GM23338 (cell line): ENCODE results near the gene VWCE. TPM values are rescaled to one million over a fixed set of nuclear protein-coding genes. Genes with fewer than 3 reads are reported as not detected.

Experiments
- ATAC-seq: fragments of 200-7000 bp; cut with Tn5 transposase; 3 replicates; pipeline ENCODE4 v1.9.1; 2020
- DNase-seq: peaks from one replicate; pipeline ENCODE4 v3.0.0-alpha.2; 2015; ENCODE audit warnings: low spot score
- H2AFZ ChIP-seq: fragments of 200-600 bp; sonication (generic); 2 replicates; pipeline ENCODE4 v1.8.0; 2016; ENCODE audit warnings: antibody characterized with exemption, mild to moderate bottlenecking, moderate library complexity
- H3F3A ChIP-seq: fragments of 200-600 bp; sonication (generic); replicated peaks from 2 replicates; pipeline ENCODE4 v1.8.0; 2017; ENCODE audit warnings: antibody characterized with exemption, mixed run types, low read depth
- H3K27ac ChIP-seq: fragments of 200-600 bp; sonication (generic); 2 replicates; pipeline ENCODE4 v1.6.1; 2016; ENCODE audit warnings: low read depth
- H3K27me3 ChIP-seq: fragments of 200-600 bp; sonication (generic); 2 replicates; pipeline ENCODE4 v1.8.0; 2016; ENCODE audit warnings: mild to moderate bottlenecking, mixed run types, moderate library complexity; ENCODE audit not compliant: insufficient read depth
- H3K36me3 ChIP-seq: fragments of 200-600 bp; sonication (generic); 2 replicates; pipeline ENCODE4 v1.8.0; 2016; ENCODE audit warnings: mild to moderate bottlenecking; ENCODE audit not compliant: insufficient read depth
- H3K4me1 ChIP-seq: fragments of 200-600 bp; sonication (generic); 2 replicates; pipeline ENCODE4 v1.8.0; 2016; ENCODE audit warnings: mild to moderate bottlenecking, moderate library complexity; ENCODE audit not compliant: insufficient read depth
- H3K4me2 ChIP-seq: fragments of 200-600 bp; sonication (generic); 2 replicates; pipeline ENCODE4 v1.7.1; 2017; ENCODE audit warnings: mixed run types
- H3K4me3 ChIP-seq: fragments of 200-600 bp; sonication (generic); 2 replicates; pipeline ENCODE4 v1.6.1; 2016; ENCODE audit warnings: mixed run types
- H3K79me2 ChIP-seq: fragments of 200-600 bp; sonication (generic); replicated peaks from 2 replicates; pipeline ENCODE4 v1.8.0; 2017; ENCODE audit warnings: mild to moderate bottlenecking; ENCODE audit not compliant: insufficient read depth
- H3K9me2 ChIP-seq: fragments of 200-600 bp; sonication (generic); 2 replicates; pipeline ENCODE4 v1.8.0; 2017; ENCODE audit not compliant: insufficient read depth
- H4K20me1 ChIP-seq: fragments of 200-600 bp; sonication (generic); replicated peaks from 2 replicates; pipeline ENCODE4 v1.8.0; 2017; ENCODE audit warnings: mild to moderate bottlenecking; ENCODE audit not compliant: insufficient read depth
- H3K27ac Mint-ChIP-seq: 2 replicates; pipeline ENCODE4 v1.8.0; 2020; ENCODE audit warnings: inconsistent platforms, mild to moderate bottlenecking, moderate library complexity, mixed read lengths
- H3K27me3 Mint-ChIP-seq: 3 replicates; pipeline ENCODE4 v1.8.0; 2022; ENCODE audit warnings: low read depth, mild to moderate bottlenecking, moderate library complexity, mixed read lengths, inconsistent platforms; ENCODE audit not compliant: insufficient read depth, poor library complexity
- H3K36me3 Mint-ChIP-seq: 3 replicates; pipeline ENCODE4 v1.8.0; 2021; ENCODE audit warnings: low read depth, mild to moderate bottlenecking, inconsistent platforms, moderate library complexity, mixed read lengths
- H3K4me1 Mint-ChIP-seq: 3 replicates; pipeline ENCODE4 v1.8.0; 2020; ENCODE audit warnings: mild to moderate bottlenecking, inconsistent platforms, mixed read lengths
- H3K4me3 Mint-ChIP-seq: 3 replicates; pipeline ENCODE4 v1.8.0; 2021; ENCODE audit warnings: moderate library complexity, mild to moderate bottlenecking, inconsistent platforms, mixed read lengths
- H3K9me3 Mint-ChIP-seq: 3 replicates; pipeline ENCODE4 v1.8.0; 2020; ENCODE audit warnings: moderate library complexity, mild to moderate bottlenecking, inconsistent platforms, mixed read lengths
- CREB1 ChIP-seq: fragments of 250-450 bp; sonication (Bioruptor Pico); IDR thresholded peaks from 2 replicates; pipeline ENCODE4 v1.5.0; 2020; ENCODE audit warnings: low read depth, mild to moderate bottlenecking, moderate library complexity
- EZH2 ChIP-seq: fragments of 200-600 bp; sonication (generic); IDR thresholded peaks from one replicate; pipeline ENCODE4 v1.8.0; 2017; ENCODE audit warnings: antibody characterized with exemption, mild to moderate bottlenecking, low read depth; ENCODE audit not compliant: unreplicated experiment
- EZH2phosphoT487 ChIP-seq: fragments of 200-600 bp; sonication (generic); IDR thresholded peaks from one replicate; pipeline ENCODE4 v1.8.1; 2018; ENCODE audit warnings: antibody characterized with exemption; ENCODE audit not compliant: unreplicated experiment
- JUNB ChIP-seq: IDR thresholded peaks from one replicate; pipeline ENCODE4 v1.6.1; 2016; ENCODE audit warnings: antibody characterized with exemption; ENCODE audit not compliant: unreplicated experiment
- NANOG ChIP-seq: IDR thresholded peaks from 2 replicates; pipeline ENCODE4 v1.6.1; 2016; ENCODE audit warnings: antibody characterized with exemption, borderline replicate concordance
- POLR2AphosphoS5 ChIP-seq: IDR thresholded peaks from 2 replicates; pipeline ENCODE4 v1.6.1; 2016; ENCODE audit warnings: antibody characterized with exemption, low read depth
- STAT1 ChIP-seq: IDR thresholded peaks from one replicate; pipeline ENCODE4 v1.6.1; 2016; ENCODE audit warnings: antibody characterized with exemption; ENCODE audit not compliant: unreplicated experiment
- ZNF114 ChIP-seq: fragments of 250-450 bp; sonication (Bioruptor Pico); IDR thresholded peaks from 2 replicates; pipeline ENCODE4 v1.5.0; 2020; ENCODE audit warnings: mild to moderate bottlenecking, moderate library complexity
- ZNF331 ChIP-seq: fragments of 250-450 bp; sonication (Bioruptor Pico); IDR thresholded peaks from 2 replicates; pipeline ENCODE4 v1.5.0; 2020; ENCODE audit warnings: low read depth, mild to moderate bottlenecking, moderate library complexity
- polyA plus RNA-seq: library from polyadenylated mRNA; unstranded; fragments of >200 nt; fragmentation: Nextera tagmentation; extraction: Ambion mirVana; gene quantifications from 2 replicates; pipeline ENCODE4 v1.2.1, GENCODE V29; 2016
- total RNA-seq: library from RNA; depleted of rRNA; stranded (reverse); fragments of >200 nt; shearing (Covaris generic); gene quantifications from 2 replicates; pipeline ENCODE4 v1.2.3, GENCODE V29; 2014
- TF ChIP-seq, protein P1 (sequence below), 2 experiments: fragments of 200-600 bp in 1 of 2; sonication (generic) in 1 of 2; conservative IDR thresholded peaks; 2 replicates each; pipeline versions ENCODE4 v1.5.1 to v1.6.1; 2016 to 2017; ENCODE audit warnings: antibody characterized with exemption in 2 of 2, low read depth in 2 of 2, mild to moderate bottlenecking in 2 of 2, moderate library complexity in 1 of 2
- TF ChIP-seq, protein P2 (sequence below): IDR thresholded peaks from 2 replicates; pipeline ENCODE4 v1.6.1; 2016; ENCODE audit warnings: antibody characterized with exemption
- TF ChIP-seq, protein P3 (sequence below): IDR thresholded peaks from one replicate; pipeline ENCODE4 v1.6.1; 2018; ENCODE audit warnings: antibody characterized with exemption; ENCODE audit not compliant: unreplicated experiment
- TF ChIP-seq, protein P4 (sequence below): fragments of 250-450 bp; sonication (Bioruptor Pico); IDR thresholded peaks from 2 replicates; pipeline ENCODE4 v1.5.0; 2020; ENCODE audit warnings: mild to moderate bottlenecking, moderate library complexity

The VWCE gene
- total and polyA plus RNA-seq, 2 experiments from 2014 or later: 9.9 to 16.9 TPM

DNA sequence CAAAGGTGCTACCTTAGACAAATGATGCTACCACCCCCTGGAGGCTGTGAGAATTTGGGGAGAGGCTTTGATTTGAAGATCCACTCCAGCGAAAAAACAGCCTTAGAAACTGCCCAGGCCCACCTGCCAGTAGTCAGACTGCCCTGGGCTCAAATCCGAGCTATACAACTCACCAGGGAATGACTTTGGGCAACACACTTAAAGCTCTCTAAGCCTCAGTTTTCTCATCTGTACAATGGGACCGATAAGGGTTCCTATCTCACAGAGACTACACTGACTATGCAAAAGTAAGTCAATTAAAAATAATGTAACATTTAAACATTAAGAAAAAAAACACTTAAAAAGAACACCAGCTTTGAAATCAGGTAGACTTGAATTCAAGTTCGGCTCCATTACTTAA, 19.9 kb downstream of the VWCE start:
- no peak overlapping the region for H3K27ac Mint-ChIP-seq
- H3K27me3 Mint-ChIP-seq: peaks cover 5% of the 10 kb centered on the region
- Histone ChIP-seq H3K4me3 (no peak overlapping the region), H3F3A (no peaks in the 10 kb centered on the region), H3K9me2 (no peaks in the 10 kb centered on the region), H3K4me1 (no peaks in the 10 kb centered on the region), H4K20me1 (peaks cover 3% of the 10 kb centered on the region; the same call in 1 of the 2 replicates), H3K27me3 (no peaks in the 10 kb centered on the region), H3K27ac (no peak overlapping the region), H3K4me2 (no peak overlapping the region), H3K79me2 (no peaks in the 10 kb centered on the region), H2AFZ (no peak overlapping the region), H3K36me3 (peaks cover 5% of the 10 kb centered on the region; the same call in 1 of the 2 replicates)
- TF ChIP-seq, protein P1, sequence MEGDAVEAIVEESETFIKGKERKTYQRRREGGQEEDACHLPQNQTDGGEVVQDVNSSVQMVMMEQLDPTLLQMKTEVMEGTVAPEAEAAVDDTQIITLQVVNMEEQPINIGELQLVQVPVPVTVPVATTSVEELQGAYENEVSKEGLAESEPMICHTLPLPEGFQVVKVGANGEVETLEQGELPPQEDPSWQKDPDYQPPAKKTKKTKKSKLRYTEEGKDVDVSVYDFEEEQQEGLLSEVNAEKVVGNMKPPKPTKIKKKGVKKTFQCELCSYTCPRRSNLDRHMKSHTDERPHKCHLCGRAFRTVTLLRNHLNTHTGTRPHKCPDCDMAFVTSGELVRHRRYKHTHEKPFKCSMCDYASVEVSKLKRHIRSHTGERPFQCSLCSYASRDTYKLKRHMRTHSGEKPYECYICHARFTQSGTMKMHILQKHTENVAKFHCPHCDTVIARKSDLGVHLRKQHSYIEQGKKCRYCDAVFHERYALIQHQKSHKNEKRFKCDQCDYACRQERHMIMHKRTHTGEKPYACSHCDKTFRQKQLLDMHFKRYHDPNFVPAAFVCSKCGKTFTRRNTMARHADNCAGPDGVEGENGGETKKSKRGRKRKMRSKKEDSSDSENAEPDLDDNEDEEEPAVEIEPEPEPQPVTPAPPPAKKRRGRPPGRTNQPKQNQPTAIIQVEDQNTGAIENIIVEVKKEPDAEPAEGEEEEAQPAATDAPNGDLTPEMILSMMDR (conservative IDR thresholded peaks at IDR 0.05; ENCODE audit: low read depth in 2 of 2): no peak
- TF ChIP-seq STAT1 (no peak), ZNF114 (CRISPR knock-in tag) (no peak), POLR2AphosphoS5 (no peak), ZNF331 (no peak), NANOG (no peak), CREB1 (CRISPR knock-in tag) (no peak), EZH2 (no peak), EZH2phosphoT487 (no peak), JUNB (no peak)
- TF ChIP-seq, protein P2, sequence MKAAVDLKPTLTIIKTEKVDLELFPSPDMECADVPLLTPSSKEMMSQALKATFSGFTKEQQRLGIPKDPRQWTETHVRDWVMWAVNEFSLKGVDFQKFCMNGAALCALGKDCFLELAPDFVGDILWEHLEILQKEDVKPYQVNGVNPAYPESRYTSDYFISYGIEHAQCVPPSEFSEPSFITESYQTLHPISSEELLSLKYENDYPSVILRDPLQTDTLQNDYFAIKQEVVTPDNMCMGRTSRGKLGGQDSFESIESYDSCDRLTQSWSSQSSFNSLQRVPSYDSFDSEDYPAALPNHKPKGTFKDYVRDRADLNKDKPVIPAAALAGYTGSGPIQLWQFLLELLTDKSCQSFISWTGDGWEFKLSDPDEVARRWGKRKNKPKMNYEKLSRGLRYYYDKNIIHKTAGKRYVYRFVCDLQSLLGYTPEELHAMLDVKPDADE: no peak
- TF ChIP-seq, protein P3, sequence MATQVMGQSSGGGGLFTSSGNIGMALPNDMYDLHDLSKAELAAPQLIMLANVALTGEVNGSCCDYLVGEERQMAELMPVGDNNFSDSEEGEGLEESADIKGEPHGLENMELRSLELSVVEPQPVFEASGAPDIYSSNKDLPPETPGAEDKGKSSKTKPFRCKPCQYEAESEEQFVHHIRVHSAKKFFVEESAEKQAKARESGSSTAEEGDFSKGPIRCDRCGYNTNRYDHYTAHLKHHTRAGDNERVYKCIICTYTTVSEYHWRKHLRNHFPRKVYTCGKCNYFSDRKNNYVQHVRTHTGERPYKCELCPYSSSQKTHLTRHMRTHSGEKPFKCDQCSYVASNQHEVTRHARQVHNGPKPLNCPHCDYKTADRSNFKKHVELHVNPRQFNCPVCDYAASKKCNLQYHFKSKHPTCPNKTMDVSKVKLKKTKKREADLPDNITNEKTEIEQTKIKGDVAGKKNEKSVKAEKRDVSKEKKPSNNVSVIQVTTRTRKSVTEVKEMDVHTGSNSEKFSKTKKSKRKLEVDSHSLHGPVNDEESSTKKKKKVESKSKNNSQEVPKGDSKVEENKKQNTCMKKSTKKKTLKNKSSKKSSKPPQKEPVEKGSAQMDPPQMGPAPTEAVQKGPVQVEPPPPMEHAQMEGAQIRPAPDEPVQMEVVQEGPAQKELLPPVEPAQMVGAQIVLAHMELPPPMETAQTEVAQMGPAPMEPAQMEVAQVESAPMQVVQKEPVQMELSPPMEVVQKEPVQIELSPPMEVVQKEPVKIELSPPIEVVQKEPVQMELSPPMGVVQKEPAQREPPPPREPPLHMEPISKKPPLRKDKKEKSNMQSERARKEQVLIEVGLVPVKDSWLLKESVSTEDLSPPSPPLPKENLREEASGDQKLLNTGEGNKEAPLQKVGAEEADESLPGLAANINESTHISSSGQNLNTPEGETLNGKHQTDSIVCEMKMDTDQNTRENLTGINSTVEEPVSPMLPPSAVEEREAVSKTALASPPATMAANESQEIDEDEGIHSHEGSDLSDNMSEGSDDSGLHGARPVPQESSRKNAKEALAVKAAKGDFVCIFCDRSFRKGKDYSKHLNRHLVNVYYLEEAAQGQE: no peak
- TF ChIP-seq, protein P4, sequence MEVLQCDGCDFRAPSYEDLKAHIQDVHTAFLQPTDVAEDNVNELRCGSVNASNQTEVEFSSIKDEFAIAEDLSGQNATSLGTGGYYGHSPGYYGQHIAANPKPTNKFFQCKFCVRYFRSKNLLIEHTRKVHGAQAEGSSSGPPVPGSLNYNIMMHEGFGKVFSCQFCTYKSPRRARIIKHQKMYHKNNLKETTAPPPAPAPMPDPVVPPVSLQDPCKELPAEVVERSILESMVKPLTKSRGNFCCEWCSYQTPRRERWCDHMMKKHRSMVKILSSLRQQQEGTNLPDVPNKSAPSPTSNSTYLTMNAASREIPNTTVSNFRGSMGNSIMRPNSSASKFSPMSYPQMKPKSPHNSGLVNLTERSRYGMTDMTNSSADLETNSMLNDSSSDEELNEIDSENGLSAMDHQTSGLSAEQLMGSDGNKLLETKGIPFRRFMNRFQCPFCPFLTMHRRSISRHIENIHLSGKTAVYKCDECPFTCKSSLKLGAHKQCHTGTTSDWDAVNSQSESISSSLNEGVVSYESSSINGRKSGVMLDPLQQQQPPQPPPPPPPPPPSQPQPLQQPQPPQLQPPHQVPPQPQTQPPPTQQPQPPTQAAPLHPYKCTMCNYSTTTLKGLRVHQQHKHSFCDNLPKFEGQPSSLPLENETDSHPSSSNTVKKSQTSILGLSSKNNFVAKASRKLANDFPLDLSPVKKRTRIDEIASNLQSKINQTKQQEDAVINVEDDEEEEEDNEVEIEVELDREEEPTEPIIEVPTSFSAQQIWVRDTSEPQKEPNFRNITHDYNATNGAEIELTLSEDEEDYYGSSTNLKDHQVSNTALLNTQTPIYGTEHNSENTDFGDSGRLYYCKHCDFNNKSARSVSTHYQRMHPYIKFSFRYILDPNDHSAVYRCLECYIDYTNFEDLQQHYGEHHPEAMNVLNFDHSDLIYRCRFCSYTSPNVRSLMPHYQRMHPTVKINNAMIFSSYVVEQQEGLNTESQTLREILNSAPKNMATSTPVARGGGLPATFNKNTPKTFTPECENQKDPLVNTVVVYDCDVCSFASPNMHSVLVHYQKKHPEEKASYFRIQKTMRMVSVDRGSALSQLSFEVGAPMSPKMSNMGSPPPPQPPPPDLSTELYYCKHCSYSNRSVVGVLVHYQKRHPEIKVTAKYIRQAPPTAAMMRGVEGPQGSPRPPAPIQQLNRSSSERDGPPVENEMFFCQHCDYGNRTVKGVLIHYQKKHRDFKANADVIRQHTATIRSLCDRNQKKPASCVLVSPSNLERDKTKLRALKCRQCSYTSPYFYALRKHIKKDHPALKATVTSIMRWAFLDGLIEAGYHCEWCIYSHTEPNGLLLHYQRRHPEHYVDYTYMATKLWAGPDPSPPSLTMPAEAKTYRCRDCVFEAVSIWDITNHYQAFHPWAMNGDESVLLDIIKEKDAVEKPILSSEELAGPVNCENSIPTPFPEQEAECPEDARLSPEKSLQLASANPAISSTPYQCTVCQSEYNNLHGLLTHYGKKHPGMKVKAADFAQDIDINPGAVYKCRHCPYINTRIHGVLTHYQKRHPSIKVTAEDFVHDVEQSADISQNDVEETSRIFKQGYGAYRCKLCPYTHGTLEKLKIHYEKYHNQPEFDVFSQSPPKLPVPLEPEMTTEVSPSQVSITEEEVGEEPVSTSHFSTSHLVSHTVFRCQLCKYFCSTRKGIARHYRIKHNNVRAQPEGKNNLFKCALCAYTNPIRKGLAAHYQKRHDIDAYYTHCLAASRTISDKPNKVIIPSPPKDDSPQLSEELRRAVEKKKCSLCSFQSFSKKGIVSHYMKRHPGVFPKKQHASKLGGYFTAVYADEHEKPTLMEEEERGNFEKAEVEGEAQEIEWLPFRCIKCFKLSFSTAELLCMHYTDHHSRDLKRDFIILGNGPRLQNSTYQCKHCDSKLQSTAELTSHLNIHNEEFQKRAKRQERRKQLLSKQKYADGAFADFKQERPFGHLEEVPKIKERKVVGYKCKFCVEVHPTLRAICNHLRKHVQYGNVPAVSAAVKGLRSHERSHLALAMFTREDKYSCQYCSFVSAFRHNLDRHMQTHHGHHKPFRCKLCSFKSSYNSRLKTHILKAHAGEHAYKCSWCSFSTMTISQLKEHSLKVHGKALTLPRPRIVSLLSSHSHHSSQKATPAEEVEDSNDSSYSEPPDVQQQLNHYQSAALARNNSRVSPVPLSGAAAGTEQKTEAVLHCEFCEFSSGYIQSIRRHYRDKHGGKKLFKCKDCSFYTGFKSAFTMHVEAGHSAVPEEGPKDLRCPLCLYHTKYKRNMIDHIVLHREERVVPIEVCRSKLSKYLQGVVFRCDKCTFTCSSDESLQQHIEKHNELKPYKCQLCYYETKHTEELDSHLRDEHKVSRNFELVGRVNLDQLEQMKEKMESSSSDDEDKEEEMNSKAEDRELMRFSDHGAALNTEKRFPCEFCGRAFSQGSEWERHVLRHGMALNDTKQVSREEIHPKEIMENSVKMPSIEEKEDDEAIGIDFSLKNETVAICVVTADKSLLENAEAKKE (CRISPR knock-in tag): no peak
- peaks cover 20% of the 10 kb centered on the region; the same call in 2 of the 3 replicates for H3K36me3 Mint-ChIP-seq
- DNase-seq (no peak), ATAC-seq (no peak)
- no peaks in the 10 kb centered on the region for H3K9me3 Mint-ChIP-seq
- peaks cover 17% of the 10 kb centered on the region for H3K4me1 Mint-ChIP-seq
- H3K4me3 Mint-ChIP-seq: no peak overlapping the region
